ENCODE data around the gene BSN.

The BSN gene

GRCh38 chr3:49650637-49651036, 96.4 kb downstream of the BSN start:
- no peak overlapping the region for H3K4me2 ChIP-seq
- no peak overlapping the region for H3K27ac ChIP-seq
- H3K27me3 ChIP-seq (ENCODE audit: insufficient read depth, low read depth) = no peaks in the 10 kb centered on the region
- H3K4me3 ChIP-seq (IDR thresholded peaks at IDR 0.05; ENCODE audit: insufficient read depth, low read depth, low read length) = no peak overlapping the region
- H4K20me1 ChIP-seq (ENCODE audit: insufficient read depth) = no peaks in the 10 kb centered on the region
- TF ChIP-seq CTCF (conservative IDR thresholded peaks at IDR 0.05; ENCODE audit: low read depth, low read length) = no peak
- no peak overlapping the region for H3K9ac ChIP-seq
- H3K36me3 ChIP-seq (ENCODE audit: insufficient read depth) = no peaks in the 10 kb centered on the region
- peaks cover 7% of the 10 kb centered on the region for H3K4me1 ChIP-seq (ENCODE audit: low read depth, poor library complexity, severe bottlenecking)
- no peak overlapping the region for H2AFZ ChIP-seq (ENCODE audit: low read depth)
- H3K79me2 ChIP-seq (ENCODE audit: insufficient read depth, low read depth) = no peaks in the 10 kb centered on the region

GRCh38 chr3:49652218-49652902, 98.1 kb downstream of the BSN start:
- Histone ChIP-seq H3K27ac (no peak overlapping the region), H3K4me3 (IDR thresholded peaks at IDR 0.05; ENCODE audit: insufficient read depth, low read depth, low read length) (no peak overlapping the region), H3K9ac (no peak overlapping the region), H4K20me1 (ENCODE audit: insufficient read depth) (no peaks in the 10 kb centered on the region), H2AFZ (ENCODE audit: low read depth) (no peak overlapping the region), H3K36me3 (ENCODE audit: insufficient read depth) (no peaks in the 10 kb centered on the region), H3K4me2 (no peak overlapping the region), H3K79me2 (ENCODE audit: insufficient read depth, low read depth) (no peaks in the 10 kb centered on the region), H3K4me1 (ENCODE audit: low read depth, poor library complexity, severe bottlenecking) (peaks cover 7% of the 10 kb centered on the region), H3K27me3 (ENCODE audit: insufficient read depth, low read depth) (no peaks in the 10 kb centered on the region)
- no peak for TF ChIP-seq CTCF (conservative IDR thresholded peaks at IDR 0.05; ENCODE audit: low read depth, low read length)

- H3K36me3 ChIP-seq (ENCODE audit: insufficient read depth) = no peaks in the 10 kb centered on the region
- H3K4me1 ChIP-seq (ENCODE audit: low read depth, poor library complexity, severe bottlenecking) = peaks cover 7% of the 10 kb centered on the region
- no peaks in the 10 kb centered on the region for H4K20me1 ChIP-seq (ENCODE audit: insufficient read depth)
- H3K9ac ChIP-seq = no peak overlapping the region
- TF ChIP-seq CTCF (conservative IDR thresholded peaks at IDR 0.05; ENCODE audit: low read depth, low read length) = no peak
- no peak overlapping the region for H3K4me3 ChIP-seq (IDR thresholded peaks at IDR 0.05; ENCODE audit: insufficient read depth, low read depth, low read length)
- no peak overlapping the region for H3K27ac ChIP-seq
- no peaks in the 10 kb centered on the region for H3K27me3 ChIP-seq (ENCODE audit: insufficient read depth, low read depth)
- no peak overlapping the region for H2AFZ ChIP-seq (ENCODE audit: low read depth)
- no peak overlapping the region for H3K4me2 ChIP-seq
- no peaks in the 10 kb centered on the region for H3K79me2 ChIP-seq (ENCODE audit: insufficient read depth, low read depth)
Measured at GRCh38 chr3:49652903-49653415, 98.7 kb downstream of the BSN start.

GRCh38 chr3:49653621-49654020, 99.3 kb downstream of the BSN start:
- Histone ChIP-seq H4K20me1 (ENCODE audit: insufficient read depth) (no peaks in the 10 kb centered on the region), H3K9ac (no peak overlapping the region), H3K79me2 (ENCODE audit: insufficient read depth, low read depth) (no peaks in the 10 kb centered on the region), H2AFZ (ENCODE audit: low read depth) (no peak overlapping the region), H3K27me3 (ENCODE audit: insufficient read depth, low read depth) (no peaks in the 10 kb centered on the region), H3K27ac (no peak overlapping the region), H3K4me3 (IDR thresholded peaks at IDR 0.05; ENCODE audit: insufficient read depth, low read depth, low read length) (no peak overlapping the region), H3K4me1 (ENCODE audit: low read depth, poor library complexity, severe bottlenecking) (peaks cover 7% of the 10 kb centered on the region), H3K36me3 (ENCODE audit: insufficient read depth) (no peaks in the 10 kb centered on the region), H3K4me2 (no peak overlapping the region)
- TF ChIP-seq CTCF (conservative IDR thresholded peaks at IDR 0.05; ENCODE audit: low read depth, low read length) = no peak

All from KMS-11 (cell line).